Lower lobe of right lung (tissue), 2 donors: ENCODE results near the gene DNPH1. TPM values are rescaled to one million over a fixed set of nuclear protein-coding genes. Genes with fewer than 3 reads are reported as not detected.

Source experiments
- ATAC-seq, 2 donors: fragments of 200-7000 bp; cut with Tn5 transposase; one replicate each; pipeline ENCODE4 v1.9.1; 2020 to 2022; ENCODE audit warnings: mild to moderate bottlenecking in 2 of 2, moderate library complexity in 2 of 2
- DNase-seq: peaks from one replicate; pipeline ENCODE4 v3.0.0-alpha.2; 2020
- H3K27ac ChIP-seq: fragments of 200-600 bp; one replicate; pipeline ENCODE4 v1.8.0; 2022
- H3K27me3 ChIP-seq: fragments of 200-600 bp; one replicate; pipeline ENCODE4 v1.8.0; 2022; ENCODE audit warnings: low read depth
- H3K36me3 ChIP-seq: fragments of 200-600 bp; one replicate; pipeline ENCODE4 v1.8.0; 2022; ENCODE audit warnings: mild to moderate bottlenecking
- H3K4me1 ChIP-seq: fragments of 200-600 bp; one replicate; pipeline ENCODE4 v1.8.0; 2022
- H3K4me3 ChIP-seq: fragments of 200-600 bp; one replicate; pipeline ENCODE4 v1.8.0; 2022; ENCODE audit warnings: mild to moderate bottlenecking
- H3K9me3 ChIP-seq: fragments of 200-600 bp; one replicate; pipeline ENCODE4 v1.8.0; 2022
- intact Hi-C: fragments of 100-400 bp; cut with DNase I; formaldehyde crosslinking; loops from one replicate; pipeline ENCODE4 v1.11.0; 2022
- total RNA-seq: library from RNA; stranded (reverse); fragmentation: NEBNext Ultra II Directional; extraction: Animal tissue kit (Norgen Biotek cat#: 25700); gene quantifications from one replicate; pipeline ENCODE4 v1.2.1, GENCODE V29; 2021
- TF ChIP-seq, protein P1 (sequence below): fragments of 200-600 bp; IDR thresholded peaks from one replicate; pipeline ENCODE4 v1.8.0; 2022; ENCODE audit warnings: antibody characterized with exemption, mild to moderate bottlenecking
- donor health status: DM: no; HTN: yes; CAD: no; lungs with severe emphysema.

Gene DNPH1
- total RNA-seq, 1 donor from 2014 or later, result 24.0 TPM

DNA sequence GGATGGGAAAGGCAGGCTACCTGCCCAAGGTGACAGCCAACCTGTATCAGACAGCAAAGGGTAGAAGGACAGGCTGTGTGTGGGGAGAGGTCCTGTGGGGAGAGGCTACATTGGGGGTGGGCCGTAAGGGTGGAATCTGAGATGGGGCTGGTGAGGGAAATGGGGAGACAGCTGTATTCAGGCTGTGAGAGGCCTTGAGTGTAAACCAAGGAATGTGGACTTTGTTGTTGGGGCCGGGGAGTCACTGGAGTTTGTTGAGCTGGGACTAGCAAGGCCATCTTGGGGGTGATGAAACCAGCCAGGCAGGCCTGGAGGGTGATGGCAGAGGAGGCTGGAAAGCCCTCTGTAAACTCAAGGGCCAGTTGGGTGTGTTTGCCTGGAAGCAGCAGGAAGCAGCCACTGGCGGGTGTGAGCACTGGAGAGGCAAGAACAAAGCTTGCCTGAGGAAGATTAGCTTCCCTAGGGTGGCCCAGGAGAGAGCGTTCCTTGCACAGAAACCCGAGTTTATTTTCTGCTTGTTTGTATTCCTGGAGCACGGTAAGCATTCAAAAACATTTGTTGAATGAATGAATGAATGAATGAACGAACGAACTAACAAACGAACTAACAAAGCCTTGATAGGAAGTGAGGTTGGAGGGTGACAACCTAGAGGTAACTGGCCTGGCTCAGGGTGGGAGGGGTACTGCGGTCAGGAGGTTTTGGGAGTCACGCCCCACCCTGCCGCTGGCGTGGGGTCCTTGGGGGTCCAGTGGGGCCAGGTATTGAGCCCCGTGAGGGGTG lies 32.9 kb upstream of the DNPH1 start:
- Histone ChIP-seq H3K27me3 (no peaks in the 10 kb centered on the region), H3K4me1 (no peaks in the 10 kb centered on the region), H3K9me3 (no peaks in the 10 kb centered on the region), H3K4me3 (no peak overlapping the region), H3K36me3 (no peaks in the 10 kb centered on the region), H3K27ac (no peak overlapping the region)
- TF ChIP-seq, protein P1, sequence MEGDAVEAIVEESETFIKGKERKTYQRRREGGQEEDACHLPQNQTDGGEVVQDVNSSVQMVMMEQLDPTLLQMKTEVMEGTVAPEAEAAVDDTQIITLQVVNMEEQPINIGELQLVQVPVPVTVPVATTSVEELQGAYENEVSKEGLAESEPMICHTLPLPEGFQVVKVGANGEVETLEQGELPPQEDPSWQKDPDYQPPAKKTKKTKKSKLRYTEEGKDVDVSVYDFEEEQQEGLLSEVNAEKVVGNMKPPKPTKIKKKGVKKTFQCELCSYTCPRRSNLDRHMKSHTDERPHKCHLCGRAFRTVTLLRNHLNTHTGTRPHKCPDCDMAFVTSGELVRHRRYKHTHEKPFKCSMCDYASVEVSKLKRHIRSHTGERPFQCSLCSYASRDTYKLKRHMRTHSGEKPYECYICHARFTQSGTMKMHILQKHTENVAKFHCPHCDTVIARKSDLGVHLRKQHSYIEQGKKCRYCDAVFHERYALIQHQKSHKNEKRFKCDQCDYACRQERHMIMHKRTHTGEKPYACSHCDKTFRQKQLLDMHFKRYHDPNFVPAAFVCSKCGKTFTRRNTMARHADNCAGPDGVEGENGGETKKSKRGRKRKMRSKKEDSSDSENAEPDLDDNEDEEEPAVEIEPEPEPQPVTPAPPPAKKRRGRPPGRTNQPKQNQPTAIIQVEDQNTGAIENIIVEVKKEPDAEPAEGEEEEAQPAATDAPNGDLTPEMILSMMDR, result no peak
- ATAC-seq, result no peak
- no peak for DNase-seq
- intact Hi-C loops, result no loop called here

GRCh38 chr6:43261198-43261597 lies 31.9 kb upstream of the DNPH1 start:
- Histone ChIP-seq H3K4me1 (no peaks in the 10 kb centered on the region), H3K9me3 (no peaks in the 10 kb centered on the region), H3K36me3 (no peaks in the 10 kb centered on the region), H3K4me3 (no peak overlapping the region), H3K27me3 (no peaks in the 10 kb centered on the region), H3K27ac (no peak overlapping the region)
- TF ChIP-seq, protein P1, result no peak
- peak; percentile 2 for DNase-seq
- ATAC-seq, result no peak
- intact Hi-C loops, result no loop called here

DNA sequence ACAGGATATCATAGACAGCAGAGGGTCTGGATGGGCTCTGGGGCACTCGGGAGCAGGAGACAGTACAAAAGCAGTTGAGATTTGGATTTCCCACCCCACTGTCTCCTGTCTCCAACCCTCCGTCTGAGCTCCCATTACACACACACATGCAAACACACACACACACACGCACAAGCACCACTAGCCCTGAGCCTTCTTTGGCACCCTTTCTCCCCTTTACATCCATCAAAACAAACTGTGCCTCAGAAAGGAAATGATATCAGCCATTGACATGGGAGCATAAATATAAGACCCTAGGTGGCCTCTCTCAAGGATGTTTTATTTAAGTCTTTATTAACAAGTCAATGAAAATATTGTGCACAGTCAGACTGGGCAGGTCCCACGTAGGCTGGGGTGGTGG lies 31.5 kb upstream of the DNPH1 start:
- Histone ChIP-seq H3K36me3 (no peaks in the 10 kb centered on the region), H3K27me3 (no peaks in the 10 kb centered on the region), H3K4me1 (no peaks in the 10 kb centered on the region), H3K4me3 (no peak overlapping the region), H3K9me3 (no peaks in the 10 kb centered on the region), H3K27ac (no peak overlapping the region)
- ATAC-seq (no peak), DNase-seq (no peak)
- intact Hi-C loops, result no loop called here
- TF ChIP-seq, protein P1, result no peak

DNA sequence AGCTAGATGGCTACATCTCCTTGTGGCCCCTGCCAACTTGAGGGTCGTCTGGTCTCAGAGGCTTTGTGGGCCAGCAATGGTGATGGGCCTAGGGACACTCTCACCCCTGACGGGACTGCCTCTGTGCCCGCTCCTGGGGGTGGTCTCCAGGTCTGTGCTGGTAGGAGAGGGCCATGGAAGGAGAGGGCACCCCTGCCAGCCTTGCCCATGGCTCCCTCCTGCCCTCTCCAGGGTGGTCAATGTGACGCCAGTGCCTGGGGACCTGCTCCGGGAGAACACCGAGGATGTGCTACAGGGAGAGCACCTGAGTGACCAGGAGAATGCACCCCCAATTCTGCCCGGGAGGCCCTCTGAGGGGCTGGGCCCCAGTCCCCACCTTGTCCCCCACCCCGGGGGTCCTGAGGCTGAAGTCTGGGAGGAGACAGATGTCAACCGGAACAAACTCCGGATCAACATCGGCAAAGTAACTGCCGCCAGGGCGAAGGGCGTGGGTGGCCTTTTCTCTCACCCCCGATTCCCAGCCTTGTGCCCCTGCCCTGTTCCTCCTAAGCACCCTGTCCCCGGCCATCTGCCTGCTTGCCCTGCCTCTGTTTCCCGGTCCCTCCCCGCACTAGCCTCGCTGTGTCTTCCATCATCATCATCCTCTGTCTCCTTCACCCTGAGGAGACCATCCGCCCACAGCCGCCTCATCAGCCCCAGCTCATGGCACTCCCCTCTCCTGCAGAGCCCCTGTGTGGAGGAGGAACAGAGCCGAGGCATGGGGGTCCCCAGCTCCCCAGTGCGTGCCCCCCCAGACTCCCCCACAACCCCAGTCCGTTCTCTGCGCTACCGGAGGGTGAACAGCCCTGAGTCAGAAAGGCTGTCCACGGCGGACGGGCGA lies 29.8 kb upstream of the DNPH1 start:
- no peaks in the 10 kb centered on the region for H3K27me3 ChIP-seq
- H3K9me3 ChIP-seq, result no peaks in the 10 kb centered on the region
- no peak overlapping the region for H3K4me3 ChIP-seq
- no peaks in the 10 kb centered on the region for H3K4me1 ChIP-seq
- TF ChIP-seq, protein P1, result no peak
- no peak overlapping the region for H3K27ac ChIP-seq
- intact Hi-C loops, result no loop called here
- ATAC-seq (no peak), DNase-seq (no peak)
- H3K36me3 ChIP-seq, result no peaks in the 10 kb centered on the region

GRCh38 chr6:43258180-43258579 lies 28.9 kb upstream of the DNPH1 start:
- Histone ChIP-seq H3K4me3 (no peak overlapping the region), H3K27ac (no peak overlapping the region), H3K27me3 (no peaks in the 10 kb centered on the region), H3K36me3 (no peaks in the 10 kb centered on the region), H3K4me1 (no peaks in the 10 kb centered on the region), H3K9me3 (no peaks in the 10 kb centered on the region)
- DNase-seq (no peak), ATAC-seq (no peak)
- intact Hi-C loops, result no loop called here
- TF ChIP-seq, protein P1, result no peak
